HepG2 (cell line): ENCODE results near the gene ESYT1. TPM values are rescaled to one million over a fixed set of nuclear protein-coding genes. Genes with fewer than 3 reads are reported as not detected.

Source experiments
- ATF6 ChIP-seq: sonication (generic); formaldehyde crosslinking; conservative IDR thresholded peaks from 2 replicates; pipeline ENCODE4 v1.4.0; 2020; ENCODE audit warnings: missing genetic modification reagents
- CENPT ChIP-seq: sonication (generic); formaldehyde crosslinking; IDR thresholded peaks from 2 replicates; pipeline ENCODE4 v1.8.0; 2022; ENCODE audit warnings: low read depth, mild to moderate bottlenecking, moderate library complexity, missing genetic modification reagents
- CHD2 ChIP-seq: IDR thresholded peaks from 2 replicates; pipeline ENCODE4 v1.6.1; 2011; ENCODE audit warnings: low read depth, low read length, improper control_type of control experiment
- FOXJ3 ChIP-seq: sonication (generic); formaldehyde crosslinking; IDR thresholded peaks from 2 replicates; pipeline ENCODE4 v1.4.0; 2020; ENCODE audit warnings: missing genetic modification reagents, mild to moderate bottlenecking, borderline replicate concordance
- HDAC6 ChIP-seq: fragments of 200-600 bp; sonication (generic); IDR thresholded peaks from 2 replicates; pipeline ENCODE4 v1.7.0; 2017; ENCODE audit warnings: mild to moderate bottlenecking, antibody characterized with exemption, low read length, low read depth
- KDM2A ChIP-seq: sonication (generic); formaldehyde crosslinking; IDR thresholded peaks from 2 replicates; pipeline ENCODE4 v1.4.0; 2020; ENCODE audit warnings: low read depth, missing genetic modification reagents, borderline replicate concordance
- MYNN ChIP-seq: sonication (generic); formaldehyde crosslinking; IDR thresholded peaks from 2 replicates; pipeline ENCODE4 v1.4.0; 2020; ENCODE audit warnings: mild to moderate bottlenecking, low read depth, missing genetic modification reagents
- NR2F6 ChIP-seq, 2 experiments: IDR thresholded peaks; 2 replicates each; pipeline ENCODE4 v1.6.1; 2016; ENCODE audit warnings: antibody characterized with exemption in 1 of 2, mild to moderate bottlenecking in 1 of 2
- PAWR ChIP-seq: sonication (generic); formaldehyde crosslinking; IDR thresholded peaks from 2 replicates; pipeline ENCODE4 v1.4.0; 2020; ENCODE audit warnings: missing genetic modification reagents, mild to moderate bottlenecking, borderline replicate concordance
- RNF219 ChIP-seq: sonication (generic); formaldehyde crosslinking; IDR thresholded peaks from 2 replicates; pipeline ENCODE4 v1.5.0; 2020; ENCODE audit warnings: mild to moderate bottlenecking, missing genetic modification reagents
- RXRA ChIP-seq: sonication (generic); formaldehyde crosslinking; IDR thresholded peaks from 2 replicates; pipeline ENCODE4 v1.5.1; 2020; ENCODE audit warnings: missing genetic modification reagents
- TBX2 ChIP-seq: sonication (generic); formaldehyde crosslinking; IDR thresholded peaks from 2 replicates; pipeline ENCODE4 v1.5.0; 2020; ENCODE audit warnings: missing genetic modification reagents, mild to moderate bottlenecking, borderline replicate concordance
- ZFYVE20 ChIP-seq: sonication (generic); formaldehyde crosslinking; IDR thresholded peaks from 2 replicates; pipeline ENCODE4 v1.8.0; 2023; ENCODE audit warnings: low read depth, mild to moderate bottlenecking, moderate library complexity, missing genetic modification reagents, borderline replicate concordance
- ZNF274 ChIP-seq: sonication (generic); formaldehyde crosslinking; IDR thresholded peaks from 2 replicates; pipeline ENCODE4 v1.5.1; 2020; ENCODE audit warnings: mild to moderate bottlenecking, missing genetic modification reagents
- ZNF431 ChIP-seq: sonication (generic); formaldehyde crosslinking; IDR thresholded peaks from 2 replicates; pipeline ENCODE4 v1.9.0; 2022; ENCODE audit warnings: missing genetic modification reagents, low read depth, mild to moderate bottlenecking, borderline replicate concordance
- ZNF501 ChIP-seq: sonication (generic); formaldehyde crosslinking; IDR thresholded peaks from 2 replicates; pipeline ENCODE4 v1.5.1; 2020; ENCODE audit warnings: mild to moderate bottlenecking, moderate library complexity, missing genetic modification reagents
- ZNF570 ChIP-seq: sonication (generic); formaldehyde crosslinking; IDR thresholded peaks from 2 replicates; pipeline ENCODE4 v1.4.0; 2020; ENCODE audit warnings: mild to moderate bottlenecking, missing genetic modification reagents, borderline replicate concordance
- ZNF672 ChIP-seq: sonication (generic); formaldehyde crosslinking; IDR thresholded peaks from 2 replicates; pipeline ENCODE4 v1.8.1; 2022; ENCODE audit warnings: missing genetic modification reagents
- ZNF775 ChIP-seq: sonication (generic); formaldehyde crosslinking; IDR thresholded peaks from 2 replicates; pipeline ENCODE4 v1.4.0; 2020; ENCODE audit warnings: missing genetic modification reagents, mild to moderate bottlenecking, moderate library complexity, borderline replicate concordance
- polyA plus RNA-seq, 8 experiments: library from polyadenylated mRNA; depleted of rRNA in 3 of 8; stranded (reverse) in 7 of 8; unstranded in 1 of 8; fragments of >200 nt; fragmentation: Illumina TruSeq in 4 of 8; extraction: Trizol in 4 of 8; gene quantifications; 2 replicates each; pipeline versions ENCODE4 v1.2.1 to v1.2.3, GENCODE V29; 2011 to 2016; ENCODE audit warnings: low read depth in 4 of 8, missing spikeins in 1 of 8, mixed read lengths in 1 of 8; ENCODE audit not compliant: insufficient read depth in 1 of 8
- total RNA-seq, 5 experiments: library from RNA; depleted of rRNA; stranded (reverse); fragments of >200 nt; fragmentation: Illumina TruSeq; extraction: Trizol; gene quantifications; 2 replicates each; pipeline ENCODE4 v1.2.3, GENCODE V29; 2016; ENCODE audit warnings: low read depth in 1 of 5
- TF ChIP-seq, protein P1 (sequence below): sonication (generic); formaldehyde crosslinking; conservative IDR thresholded peaks from 2 replicates; pipeline ENCODE4 v1.8.0; 2022; ENCODE audit warnings: mild to moderate bottlenecking, moderate library complexity, missing genetic modification reagents

Gene ESYT1
- total and polyA plus RNA-seq, 2 of the 13 experiments (the other 11 are each of a cell fraction or from before 2014, with no cell fraction given), result 66.9 to 71.0 TPM

- TF ChIP-seq TBX2 (CRISPR knock-in tag), result peak; percentile 46; the same call in 1 of the 2 replicates
- TF ChIP-seq FOXJ3 (CRISPR knock-in tag), result no peak
- TF ChIP-seq ZNF570 (CRISPR knock-in tag), result no peak
- no peak for TF ChIP-seq PAWR (CRISPR knock-in tag)
- TF ChIP-seq, protein P1, sequence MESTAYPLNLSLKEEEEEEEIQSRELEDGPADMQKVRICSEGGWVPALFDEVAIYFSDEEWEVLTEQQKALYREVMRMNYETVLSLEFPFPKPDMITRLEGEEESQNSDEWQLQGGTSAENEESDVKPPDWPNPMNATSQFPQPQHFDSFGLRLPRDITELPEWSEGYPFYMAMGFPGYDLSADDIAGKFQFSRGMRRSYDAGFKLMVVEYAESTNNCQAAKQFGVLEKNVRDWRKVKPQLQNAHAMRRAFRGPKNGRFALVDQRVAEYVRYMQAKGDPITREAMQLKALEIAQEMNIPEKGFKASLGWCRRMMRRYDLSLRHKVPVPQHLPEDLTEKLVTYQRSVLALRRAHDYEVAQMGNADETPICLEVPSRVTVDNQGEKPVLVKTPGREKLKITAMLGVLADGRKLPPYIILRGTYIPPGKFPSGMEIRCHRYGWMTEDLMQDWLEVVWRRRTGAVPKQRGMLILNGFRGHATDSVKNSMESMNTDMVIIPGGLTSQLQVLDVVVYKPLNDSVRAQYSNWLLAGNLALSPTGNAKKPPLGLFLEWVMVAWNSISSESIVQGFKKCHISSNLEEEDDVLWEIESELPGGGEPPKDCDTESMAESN (CRISPR knock-in tag), result peak; percentile 58; the same call in 1 of the 2 replicates
- peak; percentile 47; the same call in 1 of the 2 replicates for TF ChIP-seq ZNF431 (CRISPR knock-in tag)
- no peak for TF ChIP-seq ZNF274 (CRISPR knock-in tag)
- peak; percentile 90; the same call in 1 of the 2 replicates for TF ChIP-seq ATF6
- no peak for TF ChIP-seq CENPT (CRISPR knock-in tag)
- TF ChIP-seq MYNN (CRISPR knock-in tag), result peak; percentile 81; the same call in 1 of the 2 replicates
- TF ChIP-seq ZNF775 (CRISPR knock-in tag), result no peak; the same call in 1 of the 2 replicates
- no peak for TF ChIP-seq RNF219 (CRISPR knock-in tag)
- no peak for TF ChIP-seq ZFYVE20 (CRISPR knock-in tag)
- TF ChIP-seq HDAC6, result no peak
- peak; percentile 29; the same call in 1 of the 2 replicates for TF ChIP-seq NR2F6 (IDR thresholded peaks at IDR 0.05)
- peak; percentile 33; the same call in 1 of the 2 replicates for TF ChIP-seq NR2F6 (CRISPR knock-in tag; IDR thresholded peaks at IDR 0.05)
- TF ChIP-seq ZNF501 (CRISPR knock-in tag), result peak; percentile 61; the same call in 1 of the 2 replicates
- no peak for TF ChIP-seq ZNF672
- TF ChIP-seq CHD2, result no peak
- 0 out of 2 replicates have a peak, but pooled peaks have one; percentile 44 for TF ChIP-seq RXRA (CRISPR knock-in tag)
- peak; percentile 66; the same call in 1 of the 2 replicates for TF ChIP-seq KDM2A (CRISPR knock-in tag)
Measured at GRCh38 chr12:56116267-56117081, 11.6 kb upstream of the ESYT1 start, which contains the start of gene RPL41 (continued).
